ENCODE results near the gene ABLIM1.

- no peak for TF ChIP-seq GATA2 (IDR thresholded peaks at IDR 0.05; ENCODE audit: low read depth, low read length)
- TF ChIP-seq GATA3 (IDR thresholded peaks at IDR 0.05; ENCODE audit: low read depth, low read length) = no peak
Measured at GRCh38 chr10:114431414-114432135, 226.5 kb downstream of the ABLIM1 start.
